ENCODE results near the gene HMGB1.

GRCh38 chr13:30422054-30422839 is 43.5 kb downstream of the HMGB1 start, which contains the start of gene UBE2L5:
- TF ChIP-seq CTCF (IDR thresholded peaks at IDR 0.05) (no peak), EP300 (IDR thresholded peaks at IDR 0.05) (no peak)
